NCI-H510A treated with DMSO at 0.1 percent for 48 hours (cell line): ENCODE data around the gene TSC22D1.

ENCODE experiments used
- DNase-seq: peaks from one replicate; lab custom pipeline; 2025; lab: John Stamatoyannopoulos, UW

Gene TSC22D1

DNA sequence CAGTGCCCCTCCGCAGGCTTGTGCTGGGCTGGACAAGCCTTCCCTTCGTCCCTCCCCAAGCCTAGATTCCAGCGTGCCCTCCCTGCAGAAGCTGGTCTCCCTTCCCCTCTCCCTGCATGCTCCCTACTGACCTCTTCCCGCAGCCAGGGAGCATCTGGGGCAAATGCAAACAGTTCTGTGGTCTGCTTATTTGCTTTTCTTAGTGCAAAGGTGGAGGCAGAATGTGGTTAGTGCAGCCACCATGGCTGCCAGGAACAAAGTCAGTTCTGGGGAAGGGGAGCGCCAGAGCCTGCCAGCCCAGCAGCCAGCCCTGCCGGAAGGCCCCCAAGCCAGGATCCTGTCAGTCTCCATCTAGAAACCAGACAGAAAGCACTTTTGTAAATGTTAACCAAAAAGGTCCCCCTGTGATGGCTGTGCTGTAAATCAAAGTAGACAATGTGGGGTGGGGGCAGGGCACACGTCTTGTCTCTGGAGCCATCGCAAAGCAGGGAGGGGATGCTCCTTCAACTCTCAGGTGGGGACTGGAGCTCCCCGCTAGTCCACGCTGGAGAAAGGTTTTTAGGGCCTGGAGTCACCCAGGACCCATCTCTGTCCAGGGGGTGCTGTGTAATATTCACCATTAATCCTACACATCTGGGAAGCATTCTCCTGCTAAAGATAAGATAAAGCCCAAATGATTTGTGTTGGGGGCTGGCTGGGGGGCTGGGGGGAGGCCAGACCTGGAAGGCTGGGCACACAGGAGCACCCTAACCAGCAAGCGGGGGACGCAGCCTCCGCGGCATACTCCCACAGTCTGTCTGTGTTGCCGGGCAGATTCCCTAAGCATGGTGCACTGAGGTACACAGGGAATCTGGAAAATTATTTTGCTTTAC, 171.6 kb downstream of the TSC22D1 start:
- DNase-seq: peak; percentile 3

DNA sequence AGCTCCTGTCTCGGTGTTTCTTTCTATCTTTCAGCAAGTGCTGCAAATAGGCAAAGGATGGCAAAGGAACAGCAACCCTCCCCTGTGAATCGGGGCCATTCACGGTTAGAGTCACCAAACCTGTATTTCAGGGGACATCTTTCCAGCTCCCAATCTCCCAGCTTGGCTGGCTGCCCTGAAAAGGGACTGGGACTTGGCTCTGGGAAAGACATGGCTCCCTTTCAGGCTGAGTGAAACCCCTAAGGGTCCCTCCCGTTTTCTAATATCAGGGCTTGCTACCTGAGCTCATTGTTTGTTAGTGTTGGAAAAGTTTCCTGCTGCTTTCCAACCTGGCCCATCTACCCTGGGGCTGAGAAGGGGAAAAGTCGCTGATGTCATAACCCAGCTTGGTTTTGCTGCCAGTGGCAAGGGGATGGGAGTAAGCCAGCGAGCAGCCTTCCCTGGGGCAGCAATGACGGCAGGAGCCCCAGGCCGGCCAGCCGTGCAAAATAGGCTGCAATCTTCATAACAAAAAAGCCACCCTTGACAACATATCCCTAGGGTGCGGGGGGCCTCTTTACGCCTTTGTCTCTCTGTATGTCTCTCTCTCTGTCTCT, 172.6 kb downstream of the TSC22D1 start:
- no peak for DNase-seq

DNA sequence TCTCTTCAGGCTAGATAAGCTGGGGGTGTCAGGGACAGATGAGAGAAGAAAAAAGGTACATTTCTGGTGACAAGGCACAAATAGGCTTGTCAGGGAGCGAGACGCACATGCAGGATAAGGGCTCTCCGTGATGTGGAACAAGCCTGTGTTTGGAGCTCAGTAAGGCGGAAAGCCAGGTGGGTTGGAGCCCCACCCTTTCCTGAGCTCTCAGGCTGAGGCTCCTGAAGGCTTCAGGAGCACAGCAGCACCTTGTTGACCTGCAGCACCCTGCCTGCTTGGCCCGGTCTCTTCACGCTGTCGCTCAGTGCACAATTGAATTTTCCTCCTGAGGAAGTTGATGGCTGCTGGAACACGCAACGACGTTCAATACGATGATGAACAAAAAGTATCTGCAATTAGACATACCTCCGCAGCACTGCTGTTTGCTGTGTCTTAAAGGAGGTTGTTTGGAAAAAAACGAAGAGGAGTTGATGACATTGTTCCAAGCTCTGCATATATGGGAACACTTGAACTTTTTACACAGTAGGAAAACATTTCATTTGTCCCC, 173.2 kb downstream of the TSC22D1 start:
- peak; percentile 3 for DNase-seq

DNA sequence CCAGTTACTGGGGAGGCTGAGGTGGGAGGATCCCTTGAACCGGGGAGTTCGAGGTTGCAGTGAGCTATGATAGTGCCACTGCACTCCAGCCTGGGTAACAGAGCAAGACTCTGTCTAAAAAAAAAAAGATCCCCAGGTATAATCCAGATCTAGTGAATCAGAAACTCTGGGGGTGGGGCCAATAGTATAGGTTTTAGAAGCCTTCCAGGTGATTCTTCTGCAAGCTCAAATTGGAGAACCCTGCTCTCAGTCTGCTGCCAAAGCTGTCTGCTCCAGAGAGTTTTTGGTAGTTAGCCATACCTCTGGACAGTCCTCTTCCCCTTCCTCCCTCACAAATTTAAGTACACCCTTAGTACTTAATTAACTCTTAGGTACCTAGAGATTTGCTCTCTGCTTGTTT, 174.6 kb downstream of the TSC22D1 start:
- DNase-seq: no peak

DNA sequence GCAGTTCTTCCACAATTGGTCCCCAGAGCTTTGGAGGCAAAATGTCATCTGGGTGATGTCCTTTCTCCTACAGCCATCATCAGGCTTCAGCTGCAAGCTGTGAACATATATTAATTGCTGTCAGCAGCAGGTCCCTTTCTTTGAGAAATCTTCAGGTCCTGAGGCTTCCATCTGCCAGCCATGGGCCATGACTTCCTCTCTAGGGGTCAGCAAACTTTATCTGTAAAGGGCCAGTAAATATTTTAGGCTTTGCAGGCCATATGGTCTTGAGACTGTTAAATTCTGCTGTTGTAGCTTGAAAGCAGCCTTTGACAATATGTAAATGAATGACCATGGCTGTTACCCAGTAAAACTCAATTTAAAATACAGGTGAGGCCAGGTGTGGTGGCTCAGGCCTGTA, 175.4 kb downstream of the TSC22D1 start:
- no peak for DNase-seq

DNA sequence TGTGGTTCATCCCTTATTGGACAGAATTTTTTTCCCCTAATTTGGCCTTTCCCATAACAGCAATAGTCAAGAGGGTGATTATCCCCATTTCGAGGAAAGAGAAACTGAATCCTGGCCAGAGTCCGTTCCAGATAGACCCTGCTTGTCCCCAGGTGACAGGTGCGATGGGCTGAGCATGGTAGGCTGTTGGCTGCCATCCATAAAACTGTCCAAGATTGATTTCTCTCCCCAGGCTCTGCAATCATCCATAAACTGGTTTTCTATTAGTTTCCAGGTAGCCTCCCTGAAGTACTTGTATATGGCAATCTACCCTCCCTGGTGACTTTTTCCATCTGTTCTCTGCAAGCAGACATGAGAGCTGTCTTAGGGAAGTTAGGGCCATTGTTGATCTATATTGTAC, 177.1 kb downstream of the TSC22D1 start:
- DNase-seq: peak; percentile 31

DNA sequence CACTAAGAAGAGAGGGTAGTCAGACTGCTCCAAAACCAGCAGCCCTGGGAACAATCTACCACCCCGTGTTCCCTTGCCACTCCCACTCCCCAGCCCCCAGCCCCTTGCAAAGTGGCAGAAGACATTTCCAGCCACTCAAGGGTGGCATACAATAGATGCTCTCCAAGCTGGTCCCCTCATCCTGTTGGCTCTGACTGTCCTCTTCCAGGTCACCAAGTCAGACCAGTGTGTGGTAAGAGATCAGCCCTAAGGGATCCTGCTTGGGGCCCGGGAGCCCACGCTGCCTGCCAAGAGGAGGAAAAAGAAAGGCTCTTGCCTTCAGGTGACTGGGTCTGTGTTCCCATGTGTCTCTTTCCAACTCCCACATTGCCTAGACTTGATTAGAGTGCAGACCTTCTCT, 177.5 kb downstream of the TSC22D1 start:
- no peak for DNase-seq

DNA sequence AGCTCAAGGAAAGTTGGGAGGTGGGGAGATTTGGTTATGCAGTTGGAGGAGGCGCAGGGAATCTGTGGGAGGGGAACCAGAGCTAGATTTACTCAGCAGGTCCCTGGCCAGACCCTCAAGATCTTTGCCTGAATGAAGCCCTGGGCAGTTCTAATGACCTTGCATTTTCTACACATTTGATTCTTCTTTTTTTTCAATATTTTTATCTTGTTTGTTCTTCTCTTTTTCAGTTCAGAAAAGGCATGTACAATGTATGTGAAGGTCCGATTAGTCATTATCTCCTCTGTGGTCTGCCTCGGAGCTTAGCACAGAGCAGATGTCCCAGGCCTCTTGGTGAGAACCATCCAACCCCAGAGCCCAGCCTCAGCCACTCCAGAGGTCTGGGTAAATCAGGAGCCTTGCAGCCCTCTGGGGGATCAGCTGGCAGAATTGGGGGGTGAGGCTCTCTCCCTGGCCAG, 178.3 kb downstream of the TSC22D1 start:
- DNase-seq: no peak

DNA sequence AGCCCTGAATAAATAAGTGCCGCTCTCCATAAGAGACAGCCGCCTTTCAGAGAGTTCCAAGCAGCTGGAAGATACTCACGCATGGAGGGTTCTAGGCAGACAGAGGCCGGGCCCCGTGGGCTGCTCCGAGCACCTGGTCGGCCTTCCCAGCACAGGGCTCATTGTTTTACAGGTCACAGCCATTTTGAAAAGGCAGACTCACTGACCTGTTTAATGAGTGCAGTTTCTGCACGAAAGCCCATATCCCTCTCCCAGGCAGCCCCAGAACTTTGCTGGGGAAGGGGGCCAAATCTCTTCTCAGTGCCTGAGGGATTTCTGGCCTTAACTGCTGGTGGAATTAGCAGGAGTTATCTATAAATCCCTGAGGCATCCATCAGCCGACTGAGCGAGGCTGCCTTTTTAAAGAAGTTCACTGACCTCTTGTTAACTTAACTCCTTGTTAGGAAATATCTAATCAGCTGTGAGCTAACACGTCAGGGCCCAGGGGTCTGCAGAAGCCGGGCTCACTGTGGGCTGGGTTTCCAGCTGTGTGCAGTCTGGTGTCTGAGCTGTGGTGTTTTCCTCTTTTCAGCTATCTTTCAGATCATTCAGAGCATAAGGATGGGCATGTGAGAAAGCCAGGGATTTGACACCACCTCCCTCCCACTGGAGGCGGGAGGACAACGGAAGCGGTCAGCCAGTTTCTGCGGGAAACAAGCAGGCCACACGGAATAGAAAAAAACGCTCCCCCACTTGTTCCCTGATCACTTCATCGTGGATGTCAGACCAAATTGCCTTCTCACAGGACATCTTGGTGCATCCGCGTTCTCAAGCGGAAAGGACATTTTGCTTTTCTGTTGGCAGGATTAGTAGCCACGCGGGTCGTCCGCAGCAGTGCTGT, 179.2 kb downstream of the TSC22D1 start:
- no peak for DNase-seq

DNA sequence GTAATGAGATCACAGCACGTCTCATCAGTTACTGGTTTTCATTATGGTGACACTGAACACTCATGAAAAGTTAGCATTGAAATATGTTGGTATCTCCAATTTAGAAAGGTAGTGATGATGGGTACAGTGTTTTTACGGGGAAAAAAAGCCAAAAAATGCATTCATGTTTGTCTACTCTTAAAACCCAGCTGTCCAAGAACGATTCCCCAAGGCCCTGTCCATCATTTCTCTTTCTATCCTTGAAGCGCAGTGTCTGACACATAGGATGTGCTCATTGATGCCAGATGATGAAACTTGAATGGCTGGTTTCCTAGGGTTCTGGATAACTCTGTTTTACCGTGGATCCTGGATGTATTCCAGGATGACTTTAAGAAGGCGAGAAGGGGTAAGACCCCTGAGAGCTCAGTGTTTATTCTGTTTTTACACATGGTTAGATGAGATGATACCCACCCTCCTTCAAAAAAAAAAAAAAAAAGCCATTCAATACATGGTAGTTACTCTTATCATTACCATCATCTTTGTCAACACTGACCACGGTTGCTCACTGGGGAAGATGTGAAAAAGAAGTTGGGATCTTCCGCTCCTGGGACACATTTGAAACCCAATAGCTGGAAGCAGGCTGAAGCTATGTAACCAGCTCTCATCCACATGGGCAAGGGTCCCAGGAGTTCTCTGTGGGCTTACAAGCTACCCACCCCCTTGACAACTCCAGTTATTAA, 180.0 kb downstream of the TSC22D1 start:
- no peak for DNase-seq

DNA sequence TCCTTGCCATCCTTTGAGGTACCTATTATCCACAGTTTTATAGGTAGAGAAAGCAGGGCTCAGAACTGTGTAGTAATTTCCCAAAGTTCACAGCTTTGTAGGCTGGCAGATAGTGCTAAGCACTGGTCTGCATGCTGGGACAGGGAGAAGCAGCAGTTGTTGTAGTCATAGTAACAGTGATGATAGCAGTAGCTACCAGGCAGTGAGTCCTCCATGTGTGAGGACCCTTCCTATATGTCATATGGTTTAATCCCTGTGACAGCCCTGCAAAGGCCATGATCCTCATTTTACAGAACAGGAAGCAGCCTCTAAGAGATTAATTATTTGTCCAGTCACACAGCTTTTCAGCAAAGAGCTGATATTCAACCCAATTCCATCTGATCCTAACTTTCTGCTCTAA, 181.5 kb downstream of the TSC22D1 start:
- no peak for DNase-seq

DNA sequence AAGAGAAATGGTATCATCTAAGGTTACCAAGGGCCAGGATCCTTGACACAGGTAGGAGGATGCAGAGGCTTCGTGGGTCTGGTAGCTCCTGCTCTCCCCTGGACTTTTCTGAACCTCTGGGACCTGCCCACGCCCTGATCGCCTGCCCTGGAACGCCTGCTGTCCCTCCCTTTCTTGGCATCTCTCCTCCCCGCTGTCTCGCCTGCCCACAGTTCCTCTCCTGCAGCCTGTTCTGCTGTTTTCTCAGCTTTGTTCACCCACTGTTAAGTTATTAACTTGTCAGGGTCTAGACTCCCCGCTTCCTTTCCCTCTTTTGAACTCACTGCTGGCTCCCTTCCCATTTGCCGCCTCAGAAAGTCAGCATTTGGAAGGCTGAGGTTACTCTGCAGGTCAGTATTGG, 182.7 kb downstream of the TSC22D1 start:
- DNase-seq: no peak

DNA sequence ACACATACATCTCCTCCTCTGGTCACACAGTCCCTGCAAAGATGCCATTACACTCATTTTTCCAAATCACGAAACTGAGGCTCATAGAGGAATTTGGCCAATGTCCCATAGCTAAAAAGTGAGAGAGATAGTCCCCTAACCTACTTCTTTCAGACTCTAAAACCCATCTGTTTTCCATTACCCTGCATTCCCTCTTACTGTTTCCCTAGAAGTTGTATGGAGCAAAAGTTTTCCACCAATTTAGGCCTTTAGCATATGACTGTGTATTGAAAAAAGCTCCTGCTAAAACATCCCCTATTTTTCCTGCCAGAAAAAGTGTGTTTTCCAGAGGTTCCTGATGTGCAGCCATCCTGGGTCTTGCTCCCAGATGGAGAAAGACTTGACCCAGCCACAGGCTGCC, 186.3 kb downstream of the TSC22D1 start:
- DNase-seq: no peak

DNA sequence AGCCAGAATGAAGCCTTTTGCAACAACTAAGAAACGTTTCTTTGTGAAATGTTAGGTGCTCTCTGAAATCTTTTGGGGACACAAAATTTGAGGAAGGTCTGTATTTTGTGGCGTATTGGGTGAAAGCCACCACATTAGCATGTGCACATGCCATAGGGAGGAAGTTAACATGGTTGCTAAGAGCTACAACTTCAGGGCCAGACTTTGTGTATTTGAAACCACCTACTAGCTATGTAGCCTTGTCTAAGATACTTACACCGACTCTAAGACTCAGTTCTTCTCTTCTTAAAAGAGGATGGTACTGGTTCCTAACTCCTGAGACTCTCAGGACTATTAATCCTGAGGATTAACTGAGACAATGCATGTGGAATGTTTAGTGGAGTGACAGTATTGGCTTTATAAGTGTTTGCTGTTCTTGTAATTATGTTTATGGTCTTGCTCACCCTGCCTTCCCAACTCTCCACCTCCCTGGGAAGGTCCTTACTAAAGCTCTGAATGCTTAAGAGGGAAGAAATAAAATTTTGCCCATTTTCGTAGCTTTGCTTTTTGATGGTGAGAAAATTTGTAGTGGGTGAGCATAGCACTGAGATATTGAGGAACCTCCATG, 187.0 kb downstream of the TSC22D1 start:
- DNase-seq: no peak

DNA sequence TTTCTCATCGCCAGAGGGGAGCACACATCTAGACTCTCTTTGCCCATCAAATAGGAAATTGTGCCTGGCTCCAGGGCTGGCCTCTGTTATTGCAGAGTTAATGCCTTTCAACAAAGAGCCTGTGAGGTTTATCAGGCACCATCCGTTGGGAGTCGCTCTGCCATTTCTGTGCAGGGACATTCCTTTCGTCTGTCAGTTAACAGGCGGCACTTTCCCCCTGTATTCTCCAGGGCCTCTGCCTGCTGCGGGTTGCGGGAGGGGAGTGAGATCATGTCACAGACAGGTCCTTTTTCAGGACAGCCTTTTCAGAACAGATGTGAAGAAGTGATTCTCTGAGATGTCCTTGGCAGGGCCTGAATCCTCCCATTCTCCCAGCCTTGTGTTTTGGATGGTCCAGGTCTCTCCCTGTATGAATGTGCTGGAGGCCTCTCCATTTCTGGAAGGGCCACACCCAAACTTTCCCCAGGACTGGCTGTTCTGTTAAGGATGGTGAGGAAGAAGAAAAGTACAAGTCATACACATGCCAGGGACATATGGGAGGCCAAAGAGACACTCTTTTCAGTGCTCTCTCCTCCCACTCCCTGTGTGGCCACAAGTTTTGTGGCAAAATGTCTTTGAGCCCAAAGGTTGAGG, 187.6 kb downstream of the TSC22D1 start:
- no peak for DNase-seq

DNA sequence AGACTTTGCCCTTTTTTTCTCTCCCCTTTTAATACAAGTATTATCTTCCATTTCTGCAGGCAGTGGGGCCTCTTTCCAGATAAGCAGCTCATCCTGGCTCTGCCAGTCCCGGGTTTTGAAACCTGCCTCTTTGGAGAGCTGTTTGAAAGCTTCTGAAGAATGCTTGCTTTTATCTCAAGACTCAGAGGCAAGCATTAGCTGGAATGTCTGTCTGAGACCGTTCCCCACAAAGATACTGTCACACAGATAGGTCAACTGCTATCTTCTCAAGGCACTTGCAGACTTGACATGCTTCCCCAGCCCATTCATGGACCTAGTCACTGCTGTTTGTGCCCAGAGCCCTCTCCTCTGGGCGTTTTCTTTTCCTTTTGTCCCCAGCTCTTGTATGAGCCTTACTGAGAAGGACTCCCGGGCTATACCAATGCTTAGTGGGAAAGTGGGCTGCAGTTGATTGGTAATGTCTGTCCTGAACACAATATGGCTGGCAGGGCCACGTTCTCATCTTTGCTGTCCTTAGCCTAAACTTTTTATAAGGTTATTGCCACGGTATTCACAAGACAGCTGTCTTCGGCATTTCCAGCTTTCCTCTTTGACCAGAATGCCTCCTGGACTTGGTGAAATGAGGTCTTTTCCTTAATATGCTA, 189.1 kb downstream of the TSC22D1 start:
- no peak for DNase-seq

DNA sequence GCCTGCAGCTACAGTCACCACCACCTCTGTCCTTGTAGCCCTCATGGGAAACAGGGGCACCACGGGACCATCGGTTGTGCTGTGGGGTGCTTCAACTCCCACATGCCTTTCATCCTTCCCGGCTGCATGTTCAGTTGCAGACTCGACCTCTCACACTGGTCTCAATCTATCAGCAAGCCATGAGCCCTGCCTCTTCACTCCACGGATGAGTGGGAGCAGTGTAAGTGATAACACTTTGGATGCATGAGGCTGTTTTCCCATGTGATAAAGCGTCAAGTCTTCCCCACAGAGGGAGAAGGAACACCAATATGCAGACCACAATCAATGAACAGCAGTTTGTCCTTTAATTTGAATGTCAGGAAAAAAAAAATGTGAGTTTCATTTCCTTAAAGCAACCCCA, 190.3 kb downstream of the TSC22D1 start:
- no peak for DNase-seq

DNA sequence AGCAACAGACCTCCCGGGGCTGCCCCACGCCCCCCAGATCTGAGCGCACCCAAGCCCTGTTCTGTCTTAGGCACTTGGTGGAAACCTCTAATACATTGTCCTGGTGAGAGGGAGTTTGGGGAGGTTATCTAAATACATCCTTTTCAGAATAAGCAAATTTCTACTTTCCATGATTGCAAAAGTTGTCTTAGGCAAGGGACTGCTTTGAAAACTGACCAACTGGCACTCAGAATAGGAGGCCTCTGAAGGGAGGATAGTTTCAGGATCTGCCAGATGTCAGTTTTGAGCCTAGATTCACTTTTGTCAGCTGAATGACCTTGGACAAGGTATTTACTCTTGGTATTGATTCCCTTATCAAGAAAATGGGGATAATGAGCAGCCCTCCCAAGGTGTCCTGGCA, 190.7 kb downstream of the TSC22D1 start:
- no peak for DNase-seq

DNA sequence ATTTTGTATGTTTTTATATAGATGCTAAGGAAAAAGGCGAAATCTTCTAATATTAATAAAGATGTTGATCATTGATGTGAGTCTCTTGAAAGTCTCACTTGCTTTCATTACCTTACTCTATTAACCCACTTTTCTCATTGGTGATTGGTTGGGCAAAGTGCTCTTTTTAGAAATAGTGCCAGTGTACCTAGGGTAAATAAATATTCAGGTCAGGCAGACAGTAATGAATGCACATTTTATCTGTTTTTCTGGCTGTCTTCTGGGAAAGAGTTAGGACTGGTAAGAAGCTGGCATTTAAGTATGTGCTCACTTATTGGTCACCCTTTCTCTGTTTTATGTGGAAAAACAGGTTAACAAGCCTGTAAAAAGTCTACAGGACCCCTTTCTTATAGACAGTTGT, 191.4 kb downstream of the TSC22D1 start:
- DNase-seq: no peak

DNA sequence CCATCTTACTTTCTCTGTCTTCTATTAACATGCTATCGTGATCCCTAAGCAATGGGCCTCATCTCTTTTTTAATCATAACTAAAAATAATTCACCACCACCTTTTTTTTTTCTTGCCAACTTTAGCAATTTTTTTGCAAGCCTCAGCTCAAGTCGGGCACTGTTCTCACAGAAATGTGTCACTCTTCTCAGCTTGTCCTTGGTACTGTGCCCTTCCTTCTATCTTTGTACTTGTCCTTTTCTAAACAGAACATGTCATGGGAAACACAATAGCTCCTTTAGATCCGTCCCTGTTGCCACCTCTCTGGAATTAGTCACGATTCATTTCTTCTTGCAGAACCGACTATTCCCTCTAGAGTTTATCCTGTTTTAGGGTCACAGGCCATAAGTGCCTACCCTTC, 192.2 kb downstream of the TSC22D1 start:
- no peak for DNase-seq
